GM21717 (cell line): ENCODE data around the gene ARSH.
A peak's percentile ranks its signal among the peaks of the same experiment; 100 is the strongest.
"Not testable (repeated sequence)": the region's sequence is repeated elsewhere in the genome, so short reads cannot be mapped to it uniquely, and the experiment has no call there.

Experiments used
- ATAC-seq: cut with Tn5 transposase; IDR thresholded peaks from one replicate; pipeline ENCODE4 v1.9.1; 2021; ENCODE audit warnings: mild to moderate bottlenecking, moderate library complexity; ENCODE audit not compliant: unreplicated experiment

Gene ARSH

DNA sequence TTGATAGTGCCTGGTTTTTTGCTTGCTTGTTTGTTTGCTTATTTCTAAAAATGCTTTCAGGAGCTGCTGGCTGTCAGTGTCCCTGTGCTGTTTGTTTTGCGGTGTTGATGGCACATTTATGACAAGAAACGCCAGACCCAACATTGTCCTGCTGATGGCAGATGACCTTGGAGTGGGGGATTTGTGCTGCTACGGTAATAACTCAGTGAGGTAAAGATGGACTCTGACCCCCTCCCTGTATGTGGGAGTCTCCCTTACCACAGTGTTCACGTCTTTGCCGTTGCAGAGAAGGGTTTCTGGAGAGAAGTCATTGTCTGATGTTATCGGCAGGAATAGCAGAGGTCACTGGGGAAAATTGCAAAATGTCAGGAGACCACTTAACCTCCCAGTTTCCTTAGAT lies at the start of gene ARSH:
ARSH (plus strand) TSS at position 52 of the 400 bp plus-strand sequence; CDS start at position 119, 67 bp downstream.
- no peak for ATAC-seq

- ATAC-seq: no peak
These were observed 48.1 kb upstream of the ARSH start for GRCh38 chrX:2958199-2958598.

DNA sequence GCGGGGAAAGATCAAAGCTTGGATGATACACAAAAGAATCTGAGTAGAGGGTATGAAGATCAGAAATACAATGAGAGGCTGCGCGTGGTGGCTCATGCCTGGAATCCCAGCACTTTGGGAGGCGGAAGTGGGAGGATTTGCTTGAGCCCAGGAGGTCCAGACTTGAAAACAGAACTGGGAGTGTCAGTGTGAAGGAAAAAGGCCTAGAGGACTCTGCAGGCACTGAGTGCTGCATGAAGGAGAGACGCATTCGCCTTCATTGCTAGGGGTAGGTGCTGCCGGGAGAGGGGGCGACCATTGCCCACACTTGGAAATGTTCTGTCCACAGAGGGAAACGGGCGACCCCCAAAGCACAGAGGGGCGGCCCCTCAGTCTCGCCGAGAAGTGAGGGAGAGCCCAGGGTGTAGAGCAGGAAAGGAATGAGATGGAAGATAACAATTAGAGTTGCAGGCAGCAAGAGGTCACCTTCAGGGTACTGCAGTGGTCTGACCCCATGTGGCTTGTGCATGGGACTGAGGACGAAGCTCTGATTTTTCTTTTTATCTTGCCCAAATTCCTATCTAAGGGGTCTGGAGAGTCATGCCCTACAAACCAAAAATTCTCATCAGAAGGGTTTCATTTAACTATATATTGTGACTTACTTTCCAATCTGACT lies 45.4 kb upstream of the ARSH start:
- no peak for ATAC-seq

DNA sequence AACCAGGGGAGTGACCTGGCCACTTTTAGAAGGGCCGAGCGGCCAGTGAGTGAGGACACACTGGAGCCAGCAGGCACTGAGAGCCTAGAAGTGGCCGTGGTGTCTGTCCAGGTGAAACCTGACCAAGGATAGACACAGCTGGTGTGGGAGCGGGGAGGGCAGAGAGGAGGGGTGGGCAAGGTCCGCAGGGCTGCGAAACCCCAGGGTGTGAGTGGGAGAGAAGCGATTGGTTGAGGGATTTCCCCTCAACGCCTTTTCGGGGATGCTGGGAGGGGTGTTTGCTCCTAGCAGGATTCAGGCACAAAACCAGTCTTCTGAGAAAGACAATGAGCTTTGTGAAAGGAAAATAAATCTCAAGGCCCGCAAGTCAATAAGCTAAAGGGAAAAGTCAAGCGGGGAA lies 44.0 kb upstream of the ARSH start:
- no peak for ATAC-seq

DNA sequence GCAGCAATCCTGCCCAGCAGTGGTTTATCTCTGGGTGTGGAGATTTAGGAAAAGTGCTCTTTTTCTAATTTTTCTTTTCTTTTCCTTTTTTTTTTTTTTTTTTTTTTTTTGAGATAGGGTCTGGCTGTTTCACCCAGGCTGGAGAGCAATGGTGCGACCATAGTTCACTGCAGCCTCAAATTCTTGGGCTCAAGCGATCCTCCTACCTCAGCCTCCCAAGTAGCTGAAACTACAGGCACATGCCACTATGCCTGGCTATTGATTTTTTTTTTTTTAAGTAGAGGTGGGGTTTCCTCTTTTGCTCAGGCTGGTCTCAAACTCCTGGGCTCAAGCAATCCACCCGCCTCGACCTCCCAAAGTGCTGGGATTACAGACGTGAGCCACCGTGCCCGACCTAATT lies 42.9 kb upstream of the ARSH start:
- ATAC-seq: not testable (repeated sequence)

DNA sequence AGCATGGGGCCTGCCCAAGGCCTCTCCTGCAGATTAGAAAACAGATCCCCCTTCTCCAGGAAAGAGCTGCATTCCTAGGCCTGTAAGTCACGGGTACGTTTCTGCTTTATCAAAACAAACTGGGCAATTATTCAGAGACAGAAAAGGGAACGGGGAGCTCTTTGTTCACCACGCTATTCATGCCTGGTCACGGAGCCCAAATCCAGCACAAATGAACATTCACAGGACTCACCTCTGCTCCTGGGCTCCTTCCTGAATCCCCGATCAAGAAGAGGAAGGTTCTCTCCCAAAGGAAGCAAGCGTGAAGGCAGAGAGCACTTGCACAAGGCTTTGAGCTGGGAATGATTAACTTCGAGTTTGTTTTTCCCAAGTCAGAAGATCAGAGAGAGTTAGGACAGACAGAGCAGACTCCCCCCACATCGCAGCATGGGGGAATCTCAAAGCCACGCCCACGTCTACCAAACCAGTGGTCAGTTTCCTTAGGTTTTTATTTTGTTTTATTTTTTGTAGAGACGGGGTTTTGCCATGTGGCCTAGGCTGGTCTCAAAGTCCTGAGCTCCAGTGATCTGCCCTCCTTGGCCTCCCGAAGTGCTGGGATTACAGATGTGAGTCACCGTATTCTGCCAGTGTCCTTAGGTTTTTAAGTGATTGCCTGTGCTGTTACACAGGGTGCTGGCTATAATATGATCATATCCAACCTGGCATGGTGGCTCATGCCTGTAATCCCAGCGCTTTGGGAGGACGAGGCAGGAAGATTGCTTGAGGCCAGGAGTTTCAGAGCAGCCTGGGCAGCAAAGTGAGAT lies 42.2 kb upstream of the ARSH start:
- not testable (repeated sequence) for ATAC-seq

DNA sequence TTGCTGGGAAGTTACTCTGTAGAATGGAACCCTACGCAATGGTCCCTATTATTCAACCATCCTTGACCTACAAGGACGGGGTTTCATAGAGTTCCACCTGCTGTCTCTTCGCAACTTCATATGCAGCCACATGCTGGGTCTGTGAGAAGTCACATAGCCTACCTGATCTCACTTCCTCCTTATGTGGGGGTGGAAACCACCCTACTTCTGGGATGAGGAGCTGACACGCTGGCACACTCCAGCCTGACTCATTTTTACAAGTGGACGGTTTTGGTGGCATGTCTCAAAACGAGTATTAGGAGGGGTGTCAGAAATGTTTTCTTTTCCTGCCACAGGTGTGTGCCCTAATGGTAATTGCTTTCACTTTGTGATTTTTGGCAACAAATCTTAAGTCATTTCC lies 40.4 kb upstream of the ARSH start:
- peak; percentile 90 for ATAC-seq

DNA sequence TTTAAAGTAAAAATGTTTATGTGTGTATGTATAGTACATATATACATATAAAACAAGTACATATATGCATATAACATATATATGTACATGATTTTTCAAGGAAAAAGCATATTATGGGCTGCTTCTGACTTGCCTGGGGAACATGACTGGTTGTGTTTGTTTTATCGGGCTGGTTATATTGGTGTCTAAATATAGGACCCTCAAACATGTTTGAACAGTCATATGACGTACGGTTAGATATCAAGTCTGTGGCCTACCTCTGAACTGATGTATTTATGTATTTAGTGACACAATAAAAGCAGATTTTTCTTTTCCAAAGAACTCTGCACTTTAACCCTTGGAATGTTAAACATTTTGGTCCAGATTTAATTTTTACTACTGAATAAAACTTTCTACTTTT lies 39.3 kb upstream of the ARSH start:
- no peak for ATAC-seq

DNA sequence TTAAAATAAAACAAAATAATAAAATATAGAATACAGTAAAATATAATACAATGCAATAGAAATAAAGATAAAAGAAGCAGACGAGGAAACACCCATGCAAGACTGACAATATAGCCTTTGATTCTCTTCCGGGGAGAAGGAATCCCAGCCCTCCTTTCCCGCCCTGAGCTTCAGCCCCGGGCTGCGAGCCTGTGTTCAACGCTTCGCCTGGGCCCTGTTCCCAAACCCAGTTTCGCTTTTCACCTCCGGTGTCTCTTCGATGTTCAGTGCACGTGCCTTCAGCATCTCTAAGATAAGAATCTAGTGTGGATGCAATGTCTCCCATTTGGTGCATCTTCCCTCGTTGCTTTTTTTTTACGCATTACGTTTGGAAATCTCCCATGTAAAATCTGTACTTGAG lies 38.8 kb upstream of the ARSH start:
- ATAC-seq: no peak

GRCh38 chrX:2967998-2968909 lies 38.1 kb upstream of the ARSH start:
- ATAC-seq: no peak

DNA sequence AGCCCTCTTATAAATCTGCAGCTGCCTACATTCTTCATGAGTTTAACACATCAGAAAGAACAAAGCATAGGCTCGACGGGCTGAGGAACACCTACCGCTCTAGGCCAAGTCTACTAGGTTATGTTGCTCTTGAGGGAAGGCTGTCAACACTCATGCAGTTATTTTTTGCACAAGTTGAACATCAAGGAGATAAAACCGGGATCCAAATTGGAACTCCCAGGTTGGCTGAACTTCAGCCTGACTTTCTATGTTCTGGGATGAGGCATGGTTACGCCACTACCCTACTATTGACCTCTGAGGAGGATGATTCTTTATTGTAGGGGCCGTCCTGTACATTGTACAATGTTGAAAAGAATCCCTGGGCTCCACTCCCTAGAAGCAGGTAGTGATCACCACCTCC lies 37.3 kb upstream of the ARSH start:
- no peak for ATAC-seq

DNA sequence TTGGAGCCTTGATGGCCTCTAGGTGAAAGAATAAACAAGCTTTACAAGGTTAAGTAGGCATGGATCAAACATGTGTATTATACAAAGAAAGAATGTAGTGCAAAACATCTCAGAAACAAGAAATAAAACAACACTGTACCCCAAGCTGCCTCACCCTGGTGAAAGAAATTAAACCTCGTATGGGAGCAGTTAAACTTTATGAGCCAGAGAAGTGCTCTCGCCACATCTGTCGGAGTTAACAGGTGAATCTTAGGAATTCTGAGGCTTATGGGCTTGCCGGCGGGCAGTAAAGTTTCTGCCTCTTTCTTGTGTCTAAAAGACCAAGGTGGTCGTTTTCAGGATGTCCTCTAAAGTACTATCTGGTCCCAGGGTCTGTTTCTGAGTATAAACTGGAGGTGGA lies 34.0 kb upstream of the ARSH start:
- ATAC-seq: no peak

GRCh38 chrX:2974961-2975360 lies 31.4 kb upstream of the ARSH start:
- no peak for ATAC-seq

GRCh38 chrX:2978639-2979038 lies 27.7 kb upstream of the ARSH start:
- not testable (repeated sequence) for ATAC-seq

- no peak for ATAC-seq
These were observed 22.0 kb upstream of the ARSH start for GRCh38 chrX:2984342-2984741.

GRCh38 chrX:2989565-2989964 lies 16.8 kb upstream of the ARSH start:
- ATAC-seq: no peak

- ATAC-seq: no peak
These were observed 4.2 kb downstream of the ARSH start for GRCh38 chrX:3010532-3010931.

GRCh38 chrX:3017492-3017891 lies 11.1 kb downstream of the ARSH start:
- no peak for ATAC-seq

- ATAC-seq: no peak
These were observed 17.8 kb downstream of the ARSH start for GRCh38 chrX:3024176-3024575.

DNA sequence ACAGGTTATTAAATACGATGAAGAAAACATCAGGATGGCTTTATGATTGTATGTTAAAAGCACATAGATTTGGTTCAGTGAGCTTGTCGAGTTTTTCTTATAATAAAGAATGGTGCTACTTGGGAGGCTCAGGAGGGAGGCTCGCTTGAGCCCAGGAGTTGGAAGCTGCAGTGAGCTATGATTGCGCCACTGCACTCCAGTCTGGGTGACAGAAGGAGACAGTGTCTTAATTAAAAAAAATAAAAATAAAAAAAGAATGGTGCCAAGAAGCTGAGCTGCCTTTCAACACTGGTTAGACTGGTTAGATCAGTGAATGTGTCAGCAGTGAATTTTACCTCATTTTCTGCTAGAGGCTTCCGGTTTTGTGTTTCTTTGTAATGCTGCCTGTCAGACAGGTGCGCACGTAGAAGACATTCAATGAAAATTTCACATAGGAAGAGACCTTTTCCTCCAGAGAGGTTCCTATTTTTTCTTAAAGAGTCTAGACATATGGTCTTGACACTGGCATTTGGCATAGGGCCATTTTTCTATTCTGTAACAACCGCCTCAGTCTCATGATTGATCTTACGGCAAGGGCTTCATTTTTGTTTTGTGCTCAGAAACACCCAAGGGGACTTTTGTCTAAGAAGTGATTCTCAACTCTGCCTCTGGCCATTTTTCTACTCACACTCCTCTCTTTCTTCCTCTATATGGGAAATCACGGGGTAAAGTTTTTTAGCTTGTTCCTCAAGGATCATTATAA lies 19.9 kb downstream of the ARSH start:
- ATAC-seq: no peak

GRCh38 chrX:3029129-3029528 lies 22.8 kb downstream of the ARSH start:
- no peak for ATAC-seq
